GM19043 (cell line): ENCODE data around the gene SEMA3C.

Source experiments
- ATAC-seq: cut with Tn5 transposase; IDR thresholded peaks from one replicate; pipeline ENCODE4 v1.9.1; 2021; ENCODE audit warnings: low read depth; ENCODE audit not compliant: unreplicated experiment

Gene SEMA3C

GRCh38 chr7:80858141-80858903 is 60.5 kb downstream of the SEMA3C start:
- no peak for ATAC-seq

- no peak for ATAC-seq
Measured at GRCh38 chr7:80856769-80857168, 62.1 kb downstream of the SEMA3C start.

- ATAC-seq = no peak
Measured at GRCh38 chr7:80851896-80852476, 66.9 kb downstream of the SEMA3C start.

- no peak for ATAC-seq
Measured at GRCh38 chr7:80848841-80849240, 70.0 kb downstream of the SEMA3C start.

- no peak for ATAC-seq
Measured at GRCh38 chr7:80847895-80848294, 71.0 kb downstream of the SEMA3C start.

- ATAC-seq = no peak
Measured at GRCh38 chr7:80847027-80847426, 71.8 kb downstream of the SEMA3C start.

- ATAC-seq = no peak
Measured at GRCh38 chr7:80844916-80845315, 73.9 kb downstream of the SEMA3C start.

GRCh38 chr7:80843018-80843677 is 75.7 kb downstream of the SEMA3C start:
- ATAC-seq = no peak

- no peak for ATAC-seq
Measured at GRCh38 chr7:80842022-80842790, 76.6 kb downstream of the SEMA3C start.

- no peak for ATAC-seq
Measured at GRCh38 chr7:80841423-80841955, 77.4 kb downstream of the SEMA3C start.

- no peak for ATAC-seq
Measured at GRCh38 chr7:80840681-80841080, 78.2 kb downstream of the SEMA3C start.

GRCh38 chr7:80839855-80840254 is 79.0 kb downstream of the SEMA3C start:
- ATAC-seq = no peak

- ATAC-seq = no peak
Measured at GRCh38 chr7:80838643-80839042, 80.2 kb downstream of the SEMA3C start.

GRCh38 chr7:80837345-80837744 is 81.5 kb downstream of the SEMA3C start:
- no peak for ATAC-seq

- ATAC-seq = no peak
Measured at GRCh38 chr7:80835251-80835650, 83.6 kb downstream of the SEMA3C start.

GRCh38 chr7:80833289-80834268 is 85.3 kb downstream of the SEMA3C start:
- no peak for ATAC-seq

GRCh38 chr7:80832006-80832405 is 86.8 kb downstream of the SEMA3C start:
- no peak for ATAC-seq

GRCh38 chr7:80830584-80831285 is 88.1 kb downstream of the SEMA3C start:
- no peak for ATAC-seq

GRCh38 chr7:80830010-80830409 is 88.8 kb downstream of the SEMA3C start:
- ATAC-seq = no peak
